AG08396 (cell line): ENCODE measurements around the gene USP40.
A peak's percentile ranks its signal among the peaks of the same experiment; 100 is the strongest.

ENCODE experiments used
- DNase-seq: peaks from one replicate; pipeline ENCODE4 v3.0.0; 2012; ENCODE audit warnings: low spot score, mixed read lengths

The USP40 gene

DNA sequence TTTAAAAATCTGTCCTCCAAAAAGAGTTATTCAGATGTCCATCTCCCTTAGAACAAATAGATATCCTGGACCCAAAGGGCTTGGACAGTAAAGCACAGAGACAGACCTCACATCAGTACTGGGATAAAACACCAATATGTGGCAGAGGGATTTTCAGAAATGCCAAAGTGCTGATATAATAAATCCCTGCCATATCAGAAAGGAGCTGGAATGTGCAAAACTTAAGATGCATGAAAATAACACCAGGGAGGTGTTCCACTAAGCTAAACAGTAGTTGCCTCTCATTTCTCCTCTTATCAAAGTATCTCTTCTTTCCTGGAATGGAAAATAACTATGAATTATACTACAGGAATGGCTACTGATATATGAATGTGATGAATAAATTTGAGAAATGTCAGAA is 13.2 kb downstream of the USP40 start:
- no peak for DNase-seq

DNA sequence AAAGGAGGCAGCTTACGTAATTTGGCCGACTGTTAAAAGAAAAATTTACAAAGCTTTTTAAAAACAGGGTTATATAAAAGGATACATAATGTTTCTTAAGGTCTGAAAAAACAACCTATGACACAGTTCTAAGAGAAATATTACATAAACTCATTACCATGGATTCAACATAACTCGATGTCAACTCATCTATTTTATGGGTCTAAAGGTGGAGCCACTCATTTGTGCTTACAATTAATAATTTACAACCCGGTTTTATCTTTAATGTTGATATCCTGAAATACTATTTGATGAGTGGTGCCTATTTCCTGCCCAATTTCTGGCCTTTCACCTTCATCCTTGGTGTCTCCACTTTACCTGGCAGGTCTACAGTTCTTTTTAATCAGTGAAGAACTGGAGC is 15.1 kb downstream of the USP40 start:
- no peak for DNase-seq

DNA sequence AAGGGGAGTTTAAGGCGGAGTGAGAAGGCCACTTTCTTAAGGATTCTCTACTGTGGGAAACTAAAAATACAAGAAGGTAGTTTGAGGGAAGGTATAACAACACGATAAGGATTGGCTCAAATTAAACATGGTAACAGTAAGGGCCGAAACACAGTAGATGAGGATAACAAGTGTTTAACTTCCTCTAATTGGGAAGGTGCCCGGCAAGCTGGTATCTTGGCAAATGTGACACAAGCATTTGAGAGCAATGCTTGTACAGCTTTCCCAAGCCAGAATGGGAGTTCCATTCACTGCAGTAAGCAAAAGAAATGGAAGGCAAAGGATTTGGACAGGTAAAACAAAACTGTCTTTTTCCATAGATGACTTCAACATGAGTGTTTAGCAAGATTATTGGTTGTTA is 19.8 kb downstream of the USP40 start:
- no peak for DNase-seq

DNA sequence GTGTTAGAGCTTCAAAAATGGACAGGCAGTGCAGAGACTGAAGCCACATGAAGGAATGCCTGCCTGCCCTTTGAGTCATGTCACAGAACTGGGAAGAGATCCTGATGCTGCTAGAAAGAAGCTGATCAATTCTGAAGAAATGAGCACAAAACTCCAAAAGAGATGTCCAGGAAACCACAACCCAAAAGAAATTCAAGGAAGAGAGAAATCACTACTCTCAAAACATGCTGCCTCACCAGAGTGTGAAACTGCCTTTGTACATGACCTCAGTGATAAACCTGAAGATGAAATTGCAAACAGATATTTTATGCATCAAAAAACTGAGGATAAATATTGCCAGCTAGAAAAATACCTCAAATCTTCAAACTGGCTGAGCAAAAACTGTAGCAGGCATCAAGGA is 20.5 kb downstream of the USP40 start:
- no peak for DNase-seq

DNA sequence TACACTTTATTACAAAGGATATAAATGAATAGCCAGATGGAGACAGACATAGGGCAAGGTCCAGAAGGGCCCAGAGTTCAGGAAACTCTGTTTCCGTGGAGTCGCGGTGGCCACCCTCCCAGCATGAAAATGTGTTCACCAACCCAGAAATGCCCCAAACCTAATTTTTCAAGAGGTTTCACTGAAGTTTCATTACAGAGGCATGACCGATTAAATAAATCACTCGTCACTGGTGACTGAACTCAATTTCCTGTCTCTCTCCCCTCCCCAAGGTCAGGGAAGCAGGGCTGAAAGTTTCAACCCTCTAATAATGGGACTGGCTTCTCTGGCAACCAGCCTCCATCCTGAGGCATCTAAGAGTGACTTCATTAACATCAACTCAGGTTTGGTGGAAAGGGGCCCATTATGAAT is 22.4 kb downstream of the USP40 start:
- no peak for DNase-seq

DNA sequence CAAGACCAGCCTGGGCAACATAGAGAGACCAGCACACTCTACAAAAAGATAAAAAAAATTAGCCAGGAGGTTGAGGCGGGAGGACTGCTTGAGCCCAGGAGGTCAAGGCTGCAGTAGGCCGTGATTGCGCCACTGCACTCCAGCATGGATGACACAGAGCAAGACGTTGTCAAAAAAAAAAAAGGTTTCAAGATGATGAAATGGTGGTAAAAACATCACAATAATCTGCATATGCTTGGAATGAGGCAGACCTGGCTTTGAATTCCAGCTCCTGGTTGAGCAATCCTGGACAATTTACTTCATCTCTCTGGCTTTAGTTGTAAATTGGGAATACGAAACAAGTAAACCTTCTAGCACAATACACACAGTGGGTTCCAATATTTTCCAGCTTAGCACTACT is 24.1 kb downstream of the USP40 start:
- no peak for DNase-seq

DNA sequence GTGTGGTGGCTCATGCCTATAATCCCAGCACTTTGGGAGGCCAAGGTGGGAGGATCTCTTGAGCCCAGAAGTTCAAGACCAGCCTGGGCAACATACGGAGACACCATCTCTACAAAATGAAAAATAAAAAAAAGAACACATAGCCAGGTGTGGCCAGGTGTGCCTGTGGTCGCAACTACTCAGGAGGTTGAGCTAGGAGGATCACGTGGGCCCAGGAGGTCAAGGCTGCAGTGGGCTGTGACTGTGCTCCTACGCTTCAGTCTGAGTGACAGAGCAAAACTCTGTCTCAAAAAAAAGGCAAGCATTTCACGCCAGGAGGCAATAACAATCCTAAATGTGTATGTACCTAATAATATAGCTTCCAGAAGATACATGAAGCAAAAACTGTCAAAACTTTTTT is 27.8 kb downstream of the USP40 start:
- no peak for DNase-seq

DNA sequence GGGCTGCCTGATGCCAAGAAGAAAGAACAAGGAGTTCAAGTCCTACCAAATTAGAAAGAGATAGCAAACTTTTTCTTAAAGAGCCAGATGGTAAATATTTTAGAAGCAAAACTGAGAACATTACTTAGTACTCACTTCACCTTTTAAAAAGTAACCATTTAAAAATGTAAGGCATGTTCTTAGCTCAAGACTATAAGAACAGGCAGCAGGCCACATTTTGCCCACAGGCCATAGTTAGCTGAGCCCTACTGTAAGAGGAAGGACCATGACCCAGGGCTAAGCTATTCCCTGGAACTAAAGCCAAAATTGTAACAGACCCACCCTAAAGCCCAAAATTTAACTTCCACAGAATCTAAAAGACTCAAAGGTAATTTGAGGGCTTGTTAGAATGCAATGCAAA is 31.3 kb downstream of the USP40 start:
- DNase-seq = no peak

DNA sequence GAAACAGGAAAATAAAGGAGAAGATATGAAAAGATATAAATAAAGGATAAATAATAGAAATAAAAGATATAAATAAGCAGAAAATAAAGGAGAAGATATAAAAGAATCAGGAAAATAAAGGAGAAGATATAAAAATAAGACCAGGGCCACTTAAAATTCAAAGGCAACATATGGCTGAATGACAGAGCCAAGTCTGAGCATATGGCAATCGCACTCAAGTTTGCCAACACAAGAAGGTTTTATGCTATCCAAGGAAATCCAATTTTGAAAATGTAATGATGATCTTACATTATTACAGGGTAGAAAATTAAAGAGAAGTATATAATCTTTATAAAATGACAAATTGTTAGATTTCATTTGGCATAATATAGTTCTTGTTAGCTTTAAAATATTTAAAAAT is 33.6 kb downstream of the USP40 start:
- DNase-seq = no peak

DNA sequence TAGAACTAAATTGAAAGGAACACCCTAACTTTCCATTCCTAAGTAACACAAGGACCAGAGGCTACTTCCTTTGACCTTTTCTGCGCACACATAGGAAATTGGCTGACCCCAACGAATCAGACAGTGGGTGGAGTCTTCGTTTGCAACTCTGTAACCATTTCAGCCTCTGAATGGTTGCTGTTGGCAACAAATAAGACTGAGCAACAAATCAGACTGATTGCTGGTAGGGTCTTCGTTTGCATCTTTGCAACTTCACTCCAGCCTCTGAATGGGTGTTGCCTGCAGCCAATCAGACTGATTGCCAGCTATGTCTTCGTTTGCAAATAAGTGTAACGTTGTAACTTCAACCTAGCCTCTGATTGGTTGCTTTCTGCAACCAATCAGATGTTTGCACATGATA is 34.6 kb downstream of the USP40 start:
- no peak for DNase-seq

DNA sequence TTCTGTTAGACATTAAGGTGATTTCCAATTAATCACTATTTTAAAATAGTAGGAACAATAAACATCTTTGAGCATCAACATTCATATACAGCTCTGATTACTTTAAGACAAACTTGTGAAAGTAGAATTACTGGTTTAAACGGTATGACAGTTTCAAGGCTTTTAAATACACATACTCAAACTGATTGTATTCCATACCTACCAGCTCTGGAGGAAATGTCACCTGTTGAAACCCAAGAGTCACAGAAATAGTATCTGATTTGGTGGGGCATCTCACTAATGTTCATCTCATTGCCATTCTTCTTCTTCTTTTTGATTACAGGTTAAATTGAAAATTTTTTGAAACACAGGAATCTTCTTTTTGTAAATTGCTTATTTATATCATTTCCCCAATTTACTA is 36.2 kb downstream of the USP40 start:
- DNase-seq = no peak

DNA sequence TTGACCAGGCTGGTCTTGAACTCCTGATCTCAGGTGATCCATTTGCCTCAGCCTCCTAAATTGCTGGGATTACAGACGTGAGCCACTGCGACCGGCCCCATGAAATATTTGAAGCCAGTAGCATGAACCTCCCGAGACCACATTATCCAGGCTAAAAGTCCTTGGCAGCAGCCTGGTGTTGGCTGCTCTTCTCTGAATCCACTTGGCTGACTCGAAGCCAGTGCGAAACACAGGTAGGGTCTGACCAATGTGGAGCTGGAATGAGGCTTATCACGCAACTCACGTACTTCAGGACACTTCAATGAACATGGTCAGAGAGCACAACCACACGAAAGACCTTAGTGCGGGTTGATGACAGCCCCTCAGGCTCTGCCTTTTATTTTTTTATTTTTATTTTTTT is 38.4 kb downstream of the USP40 start:
- DNase-seq = no peak

DNA sequence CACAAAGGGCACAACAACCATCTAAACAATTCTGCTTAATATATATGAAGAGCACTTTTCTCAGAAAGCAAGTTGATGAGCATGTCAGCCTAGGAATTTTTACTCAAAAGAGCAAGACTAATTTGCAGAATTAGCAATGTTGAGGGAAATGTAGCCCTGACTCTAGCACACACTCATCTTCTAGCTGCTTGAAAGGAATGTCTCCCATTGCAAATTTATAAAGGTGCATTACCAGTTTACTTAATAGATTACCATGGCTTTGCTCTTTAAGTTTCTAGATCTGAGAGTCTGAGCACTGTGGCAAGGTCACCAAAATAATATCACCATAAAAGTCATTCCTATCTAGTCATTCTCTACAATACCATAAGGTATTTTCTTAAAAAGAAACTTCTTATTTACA is 40.8 kb downstream of the USP40 start:
- DNase-seq = no peak

DNA sequence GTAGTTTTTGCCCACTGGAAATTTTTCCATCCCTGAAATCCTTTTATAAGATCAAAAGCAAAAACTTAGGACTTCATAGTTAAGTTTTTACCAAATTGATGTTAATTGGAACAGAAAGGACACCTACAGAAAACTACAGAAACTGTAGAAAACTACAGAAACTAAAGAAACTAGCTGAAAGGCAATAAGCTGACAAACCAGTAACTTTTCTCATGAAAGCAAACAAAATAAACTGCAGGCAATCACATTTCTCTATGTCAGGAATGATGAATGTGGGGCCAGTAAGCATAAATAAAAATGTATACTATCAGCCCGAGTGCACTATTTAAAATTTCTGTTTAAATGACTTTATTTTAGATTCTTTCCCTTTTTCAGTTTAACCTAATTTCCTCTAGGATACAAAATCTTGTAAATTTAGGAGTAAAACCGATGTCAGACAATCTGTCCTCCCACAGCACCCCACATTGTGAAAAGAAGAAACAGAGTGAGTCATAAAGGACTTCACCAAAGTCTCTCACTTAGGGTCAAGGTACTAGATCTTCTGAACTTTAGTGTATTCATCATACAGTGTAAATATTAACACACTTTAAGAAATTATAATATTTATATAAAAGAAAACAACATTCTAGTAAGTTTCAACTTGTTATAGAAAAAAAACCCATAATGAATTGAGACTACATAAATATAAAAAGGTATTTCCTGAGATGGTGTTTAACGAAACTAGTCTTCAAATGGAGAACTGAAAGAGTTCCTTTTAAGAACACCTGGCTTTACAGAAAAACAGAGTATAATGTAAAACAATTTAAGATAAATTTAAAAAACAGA is 46.6 kb downstream of the USP40 start:
- DNase-seq = no peak

DNA sequence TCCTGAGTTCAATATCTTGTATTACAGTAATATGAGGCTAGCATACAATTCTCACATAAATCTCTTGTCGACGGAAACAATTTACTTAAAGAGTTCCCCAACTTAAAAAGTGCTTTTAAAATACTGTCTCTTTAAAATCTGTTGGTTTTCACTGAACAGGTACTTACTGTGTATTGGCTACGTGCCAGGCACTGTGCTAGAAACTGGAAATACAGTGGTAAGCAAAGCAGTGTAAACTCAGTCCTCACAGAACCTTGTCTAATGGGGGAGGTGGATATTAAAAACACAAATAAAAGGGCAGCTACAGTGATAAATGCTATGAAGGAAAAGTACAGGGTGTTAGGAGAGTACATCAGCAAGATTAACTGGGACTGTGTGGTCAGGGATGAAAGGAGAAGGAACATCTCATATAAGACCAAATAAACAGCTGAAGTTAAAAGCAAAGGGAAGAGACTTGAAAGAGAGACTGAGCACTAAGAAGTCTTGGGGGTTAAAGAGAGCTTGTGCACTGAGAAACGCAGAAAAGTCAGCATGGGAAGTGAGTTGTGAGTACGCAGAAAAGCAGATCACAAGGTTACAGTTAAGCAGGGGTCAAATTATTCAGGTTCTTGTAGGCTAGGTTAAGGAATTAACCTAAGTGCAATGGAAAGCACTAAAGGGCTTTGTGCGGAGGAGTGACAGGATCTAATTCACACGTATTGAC is 52.5 kb downstream of the USP40 start:
- DNase-seq = no peak

DNA sequence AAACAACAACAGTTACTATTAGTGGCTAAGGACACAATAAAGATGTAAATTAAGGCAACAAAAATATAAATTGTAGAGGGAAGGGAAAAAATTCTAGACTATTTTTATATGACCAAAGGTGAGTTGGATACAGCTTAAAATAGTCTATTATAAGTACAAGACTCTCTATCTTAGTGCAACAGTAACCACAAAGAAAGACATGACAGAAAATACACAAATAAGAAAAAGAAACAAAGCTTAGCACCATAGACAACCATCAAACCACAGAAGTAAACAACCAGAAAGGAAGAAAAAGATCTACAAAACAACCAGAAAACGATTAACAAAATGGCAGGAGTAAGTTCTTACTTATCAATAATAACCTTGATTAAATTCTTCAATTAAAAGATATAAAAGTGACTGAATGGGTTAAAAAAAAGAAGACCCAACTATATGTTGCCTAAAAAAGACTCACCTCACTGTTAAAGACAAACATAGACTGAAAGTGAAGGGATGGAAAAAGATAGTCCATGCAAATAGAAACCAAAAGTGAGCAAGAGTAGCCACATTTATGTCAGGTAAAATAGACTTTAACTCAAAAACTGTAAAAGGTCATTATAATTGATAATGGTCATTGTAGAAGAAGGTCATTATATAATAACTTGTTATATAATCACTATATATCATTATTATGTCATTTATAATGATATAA is 62.5 kb downstream of the USP40 start:
- no peak for DNase-seq

DNA sequence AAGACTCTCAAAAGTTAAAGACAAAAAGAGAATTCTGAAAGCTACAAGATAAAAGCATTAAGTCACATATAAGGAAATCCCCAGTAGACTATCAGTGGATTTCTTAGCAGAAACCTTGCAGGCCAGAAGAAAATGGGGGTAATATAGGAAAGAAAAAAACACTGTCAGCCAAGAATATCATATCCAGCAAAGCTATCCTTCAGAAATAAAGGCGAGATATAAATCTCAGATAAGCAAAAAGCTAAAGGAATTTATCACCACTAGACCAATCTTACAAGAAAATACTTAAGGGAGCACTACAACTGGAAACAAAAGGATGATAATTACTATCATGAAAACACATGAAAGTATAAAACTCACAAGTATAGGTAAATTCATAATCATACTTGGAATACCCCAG is 63.1 kb downstream of the USP40 start:
- no peak for DNase-seq

DNA sequence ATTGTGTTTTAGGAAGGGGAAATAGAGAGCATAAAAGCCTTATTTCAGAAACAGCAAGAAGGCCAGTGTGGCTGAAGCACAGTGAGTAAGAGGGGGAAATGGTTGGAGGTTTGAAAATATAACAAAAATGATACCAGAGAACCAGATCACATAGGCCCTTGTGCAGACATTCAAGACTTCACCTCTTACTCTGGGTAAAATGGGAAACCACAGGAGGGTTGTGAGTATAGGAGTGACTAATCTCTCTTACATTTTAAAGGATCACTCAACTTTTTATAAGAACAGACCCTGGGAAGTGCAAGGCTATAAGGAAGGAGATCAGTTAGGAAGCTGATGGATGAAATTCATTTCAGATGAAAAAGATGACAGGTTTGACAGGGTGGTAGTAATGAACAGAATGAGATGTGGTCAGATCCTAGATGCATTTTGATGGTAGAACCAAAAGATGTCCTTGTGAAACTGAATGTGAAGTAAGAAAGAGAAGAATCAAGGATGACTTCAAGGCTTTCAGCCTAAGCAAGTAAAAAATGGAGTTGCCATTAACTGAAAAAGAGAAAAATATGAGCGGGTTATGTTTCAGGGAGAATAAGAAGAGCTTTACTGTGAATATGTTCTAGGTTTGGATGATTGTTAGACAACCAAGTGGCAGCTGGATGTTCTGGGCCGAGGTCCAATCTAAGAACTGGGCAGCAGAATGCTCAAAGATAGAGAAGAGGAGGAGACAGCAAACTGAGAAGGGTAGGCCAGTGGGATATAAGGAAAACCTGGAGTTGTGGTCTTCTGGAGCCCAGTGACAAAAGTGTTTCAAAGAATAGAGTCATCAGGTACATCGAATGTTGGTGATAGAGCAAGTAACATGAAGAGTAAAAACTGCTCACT is 65.1 kb downstream of the USP40 start:
- peak; percentile 12 for DNase-seq

DNA sequence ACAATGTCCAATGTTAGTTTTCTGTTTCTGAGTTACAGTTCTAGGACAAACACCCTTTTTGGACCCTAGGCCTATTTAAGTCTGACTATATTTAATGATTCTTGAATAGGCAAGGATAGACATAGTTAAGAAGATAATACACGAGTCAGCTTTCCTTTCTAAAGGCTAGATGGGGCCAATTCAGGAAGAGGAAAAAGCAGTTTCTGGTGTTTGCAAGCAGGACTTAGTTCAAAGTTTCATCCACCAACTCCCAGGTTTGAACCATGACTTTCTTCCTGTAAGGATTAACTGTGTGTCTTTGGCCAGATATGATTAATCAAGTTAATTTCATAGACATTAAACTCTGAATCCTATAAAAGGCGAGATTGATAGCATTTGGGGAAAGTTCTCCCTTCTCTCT is 66.7 kb downstream of the USP40 start:
- no peak for DNase-seq

DNA sequence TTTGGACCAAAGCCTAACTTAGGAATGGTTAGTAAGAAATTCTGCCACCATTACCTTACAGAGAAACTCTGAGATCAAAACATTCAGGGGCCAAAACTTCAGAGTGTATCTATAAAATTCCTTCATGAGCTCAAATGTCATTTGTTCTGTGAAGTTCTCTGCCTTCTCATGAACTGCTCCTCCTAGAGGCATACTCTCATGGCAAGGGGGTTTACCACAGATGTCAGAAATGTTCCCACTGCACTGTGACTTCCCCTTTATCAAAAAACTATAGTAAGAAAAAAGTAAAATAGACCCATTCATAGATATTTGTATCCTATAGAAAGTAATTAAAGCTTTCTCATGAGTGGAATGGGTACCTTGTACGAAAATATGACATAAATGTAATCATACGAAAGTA is 68.5 kb downstream of the USP40 start:
- no peak for DNase-seq

DNA sequence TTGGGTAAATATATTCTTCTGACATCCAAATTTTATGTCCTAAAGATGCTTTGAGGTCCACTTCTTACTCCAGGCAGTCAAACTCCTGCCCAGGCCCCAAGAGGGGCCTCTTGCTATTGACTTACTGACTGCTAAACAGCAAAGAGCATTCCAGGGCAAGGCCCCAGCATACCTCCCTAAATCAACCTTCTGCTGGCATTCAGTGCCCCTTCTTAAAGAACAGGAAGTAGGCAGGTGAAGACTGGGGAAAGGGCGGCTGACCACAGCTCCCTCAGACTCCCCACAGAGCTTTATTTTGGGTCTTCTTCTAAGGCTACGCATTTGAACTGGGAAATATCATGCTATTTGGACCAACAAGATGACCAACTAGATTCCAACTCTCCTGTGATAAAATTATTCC is 68.9 kb downstream of the USP40 start:
- DNase-seq = no peak
